RPMI7951 (cell line): ENCODE results near the gene CAV1. TPM values are rescaled to one million over a fixed set of nuclear protein-coding genes. Genes with fewer than 3 reads are reported as not detected.
"Not testable (repeated sequence)": the region's sequence is repeated elsewhere in the genome, so short reads cannot be mapped to it uniquely, and the experiment has no call there.

ENCODE experiments used
- DNase-seq: peaks from one replicate; pipeline ENCODE4 v3.0.0-alpha.2; 2012; ENCODE audit warnings: low read depth
- total RNA-seq: library from RNA; depleted of rRNA; stranded (reverse); fragments of >200 nt; shearing (Covaris generic); gene quantifications from 2 replicates; pipeline ENCODE4 v1.2.3, GENCODE V29; 2014

CAV1 gene
- total RNA-seq, 1 experiment from 2014 or later: 313 TPM

GRCh38 chr7:116582164-116582732, 57.4 kb downstream of the CAV1 start:
- DNase-seq: peak; percentile 82

GRCh38 chr7:116582806-116583444, 58.1 kb downstream of the CAV1 start:
- DNase-seq: peak; percentile 97

- DNase-seq: peak; percentile 34
These were observed 58.8 kb downstream of the CAV1 start for GRCh38 chr7:116583653-116584052.

GRCh38 chr7:116584721-116585120, 59.9 kb downstream of the CAV1 start:
- DNase-seq: no peak

- no peak for DNase-seq
These were observed 60.6 kb downstream of the CAV1 start for GRCh38 chr7:116585392-116585791.

- DNase-seq: no peak
These were observed 61.1 kb downstream of the CAV1 start for GRCh38 chr7:116585967-116586366.

- DNase-seq: not testable (repeated sequence)
These were observed 62.4 kb downstream of the CAV1 start for GRCh38 chr7:116587200-116587599.

- peak; percentile 94 for DNase-seq
These were observed 63.4 kb downstream of the CAV1 start for GRCh38 chr7:116588225-116588624.

- DNase-seq: peak; percentile 70
These were observed 64.1 kb downstream of the CAV1 start for GRCh38 chr7:116588641-116589594.

- peak; percentile 35 for DNase-seq
These were observed 66.6 kb downstream of the CAV1 start for GRCh38 chr7:116591202-116592040.

- DNase-seq: no peak
These were observed 67.2 kb downstream of the CAV1 start for GRCh38 chr7:116592041-116592355.

GRCh38 chr7:116592445-116592844, 67.6 kb downstream of the CAV1 start:
- peak; percentile 56 for DNase-seq

- DNase-seq: no peak
These were observed 68.7 kb downstream of the CAV1 start for GRCh38 chr7:116593359-116594075.

GRCh38 chr7:116595063-116595462, 70.2 kb downstream of the CAV1 start:
- DNase-seq: no peak

GRCh38 chr7:116597384-116597783, 72.5 kb downstream of the CAV1 start:
- DNase-seq: no peak

GRCh38 chr7:116598278-116598677, 73.4 kb downstream of the CAV1 start:
- peak; percentile 53 for DNase-seq

GRCh38 chr7:116598861-116599260, 74.0 kb downstream of the CAV1 start:
- DNase-seq: no peak

- DNase-seq: no peak
These were observed 76.6 kb downstream of the CAV1 start for GRCh38 chr7:116601426-116601825.

- DNase-seq: no peak
These were observed 82.5 kb downstream of the CAV1 start for GRCh38 chr7:116607299-116607698.

GRCh38 chr7:116610210-116610609, 85.4 kb downstream of the CAV1 start:
- DNase-seq: peak; percentile 85

- no peak for DNase-seq
These were observed 85.9 kb downstream of the CAV1 start for GRCh38 chr7:116610721-116611120.
